Esophagus muscularis mucosa (tissue), 4 donors: ENCODE results near the gene ANTXRL. TPM values are rescaled to one million over a fixed set of nuclear protein-coding genes. Genes with fewer than 3 reads are reported as not detected.

Source experiments
- DNase-seq: peaks from one replicate; pipeline ENCODE4 v3.0.0-alpha.2; 2017; ENCODE audit errors: extremely low spot score
- H3K27ac ChIP-seq, 4 donors: fragments of 200-600 bp; sonication (generic); replicated peaks in 1 of 4; 1 replicate in 3 of 4; 2 replicates in 1 of 4; pipeline ENCODE4 v1.5.1; 2016 to 2019; ENCODE audit warnings: mild to moderate bottlenecking in 1 of 4
- H3K27me3 ChIP-seq, 4 donors: fragments of 200-600 bp; sonication (generic); one replicate each; pipeline versions ENCODE4 v1.5.1 to v1.6.0; 2016 to 2019
- H3K36me3 ChIP-seq, 4 donors: fragments of 200-600 bp; sonication (generic); one replicate each; pipeline ENCODE4 v1.5.1; 2016 to 2019
- H3K4me1 ChIP-seq, 4 donors: fragments of 200-600 bp; sonication (generic); one replicate each; pipeline ENCODE4 v1.5.1; 2016 to 2019
- H3K4me3 ChIP-seq, 4 donors: fragments of 200-600 bp; sonication (generic); 1 replicate in 2 of 4; 2 replicates in 2 of 4; pipeline ENCODE4 v1.5.1; 2016 to 2019; ENCODE audit warnings: mild to moderate bottlenecking in 4 of 4, moderate library complexity in 1 of 4
- H3K9me3 ChIP-seq, 4 donors: fragments of 200-600 bp; sonication (generic); 1 replicate in 3 of 4; 2 replicates in 1 of 4; pipeline ENCODE4 v1.5.1; 2016 to 2019
- CTCF ChIP-seq, 3 experiments: fragments of 200-600 bp in 2 of 3; fragments of 450-650 bp in 1 of 3; sonication (generic) in 2 of 3; IDR thresholded peaks; one replicate each; pipeline ENCODE4 v1.5.1; 2017 to 2019; ENCODE audit warnings: antibody characterized with exemption in 3 of 3, mild to moderate bottlenecking in 2 of 3, moderate library complexity in 1 of 3
- EP300 ChIP-seq: sonication (generic); formaldehyde crosslinking; IDR thresholded peaks from one replicate; pipeline ENCODE4 v1.6.1; 2017; ENCODE audit warnings: antibody characterized with exemption
- POLR2A ChIP-seq: fragments of 450-650 bp; IDR thresholded peaks from one replicate; pipeline ENCODE4 v1.6.1; 2017; ENCODE audit warnings: antibody characterized with exemption, moderate library complexity, mild to moderate bottlenecking, low read depth
- POLR2AphosphoS5 ChIP-seq, 2 donors: sonication (generic); formaldehyde crosslinking; IDR thresholded peaks; one replicate each; pipeline ENCODE4 v1.6.1; 2017; ENCODE audit warnings: antibody characterized with exemption in 2 of 2
- WGBS: methylation state at CpG from one replicate; pipeline ENCODE4 v1.1.5; 2018; 5-methylcytosine and 5-hydroxymethylcytosine counted together
- intact Hi-C: fragments of 100-400 bp; cut with DNase I; formaldehyde crosslinking; loops from one replicate; pipeline ENCODE4 v1.15.1; 2023
- total RNA-seq, 4 donors: library from RNA; depleted of rRNA; stranded (reverse); fragments of >200 nt; gene quantifications; one replicate each; pipeline versions ENCODE4 v1.1.0 to v1.2.1, GENCODE V29; 2016

Gene ANTXRL
- total RNA-seq, 4 donors from 2014 or later, result not detected

DNA sequence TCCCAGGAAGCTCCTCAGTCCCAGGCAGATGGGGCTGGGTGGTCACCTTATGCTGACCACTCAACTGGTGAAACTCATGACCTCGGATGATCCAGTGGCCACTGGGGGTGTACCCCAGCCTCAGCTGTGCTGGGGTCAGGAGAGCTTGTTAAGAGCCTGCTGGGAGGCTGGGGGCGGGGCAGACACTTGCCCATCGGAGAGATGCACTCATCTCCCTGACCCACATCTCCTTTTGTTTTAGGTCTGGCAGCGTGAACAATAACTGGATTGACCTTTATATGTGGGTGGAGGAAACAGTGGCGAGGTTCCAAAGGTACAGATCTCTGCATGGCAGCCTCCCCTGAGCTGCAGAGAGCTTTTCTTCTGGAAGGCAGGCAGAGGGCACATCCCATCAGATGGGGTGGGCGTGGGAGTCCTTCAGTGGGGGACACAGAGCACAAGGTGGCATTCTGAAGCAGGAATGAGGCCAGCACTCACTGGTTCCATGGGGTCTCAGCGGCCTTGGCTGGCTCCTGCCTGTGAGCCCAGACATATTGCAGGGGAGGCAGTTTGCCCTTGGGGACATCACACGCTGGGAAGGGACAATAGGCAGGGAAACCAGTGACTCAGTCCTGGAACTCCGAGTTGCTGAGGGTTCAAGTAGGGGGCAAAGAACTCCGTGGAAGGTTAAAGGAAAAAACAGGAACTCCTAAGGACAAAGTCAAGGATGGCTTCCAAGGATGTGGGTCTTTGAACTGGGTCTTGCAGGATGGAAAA is 5.2 kb downstream of the ANTXRL start:
- TF ChIP-seq POLR2A, result no peak
- no peak for TF ChIP-seq CTCF (IDR thresholded peaks at IDR 0.05)
- TF ChIP-seq POLR2AphosphoS5 (IDR thresholded peaks at IDR 0.05), result no peak
- TF ChIP-seq EP300, result no peak
- no peak overlapping the region for H3K4me3 ChIP-seq
- no peak for DNase-seq
- intact Hi-C loops, result no loop called here
- H3K9me3 ChIP-seq, result no peaks in the 10 kb centered on the region
- 61% methylated on average over 10 of the region's 10 CpGs for whole genome bisulfite sequencing
- H3K27ac ChIP-seq, result no peak overlapping the region
- H3K36me3 ChIP-seq, result no peaks in the 10 kb centered on the region
- peaks cover 0 to 10% (median 0%) of the 10 kb centered on the region in 4 donors for H3K4me1 ChIP-seq
- H3K27me3 ChIP-seq, result peaks cover 0 to 5% (median 0%) of the 10 kb centered on the region in 4 donors

GRCh38 chr10:46292573-46293023 is 5.8 kb downstream of the ANTXRL start:
- intact Hi-C loops, result no loop called here
- Histone ChIP-seq H3K36me3 (no peaks in the 10 kb centered on the region), H3K4me1 (peaks cover 0 to 10% (median 0%) of the 10 kb centered on the region in 4 donors), H3K9me3 (no peaks in the 10 kb centered on the region), H3K27ac (no peak overlapping the region), H3K4me3 (no peak overlapping the region), H3K27me3 (peaks cover 0 to 10% (median 0%) of the 10 kb centered on the region in 4 donors)
- DNase-seq, result no peak
- TF ChIP-seq POLR2A (no peak), EP300 (no peak), POLR2AphosphoS5 (IDR thresholded peaks at IDR 0.05) (no peak), CTCF (IDR thresholded peaks at IDR 0.05) (no peak)
- 61% methylated on average over 6 of the region's 6 CpGs for WGBS

DNA sequence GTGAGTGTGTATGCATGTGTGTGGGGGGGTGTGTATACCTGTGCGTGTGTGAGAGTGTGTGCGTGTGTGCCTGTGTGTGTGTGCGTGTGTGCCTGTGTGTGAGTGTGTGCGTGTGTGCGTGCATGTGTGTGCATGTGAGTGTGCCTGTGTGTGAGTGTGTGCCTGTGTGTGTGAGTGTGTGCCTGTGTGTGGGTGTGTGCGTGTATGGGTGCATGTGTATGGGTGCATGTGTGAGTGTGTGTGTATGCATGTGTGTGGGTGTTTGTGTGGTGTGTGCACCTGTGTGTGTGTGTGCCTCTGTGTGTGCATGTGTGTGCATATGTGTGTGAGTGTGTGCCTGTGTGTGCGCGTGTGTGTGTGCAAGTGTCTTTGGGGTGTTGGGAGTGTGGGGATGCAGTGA is 6.4 kb downstream of the ANTXRL start:
- H3K4me3 ChIP-seq, result no peak overlapping the region
- peaks cover 0 to 10% (median 0%) of the 10 kb centered on the region in 4 donors for H3K4me1 ChIP-seq
- H3K27ac ChIP-seq, result no peak overlapping the region
- H3K27me3 ChIP-seq, result peaks cover 0 to 12% (median 0%) of the 10 kb centered on the region in 4 donors
- no peak for DNase-seq
- no peaks in the 10 kb centered on the region for H3K36me3 ChIP-seq
- intact Hi-C loops, result no loop called here
- no peak for TF ChIP-seq POLR2A
- TF ChIP-seq POLR2AphosphoS5 (IDR thresholded peaks at IDR 0.05), result no peak
- no peak for TF ChIP-seq CTCF (IDR thresholded peaks at IDR 0.05)
- no peak for TF ChIP-seq EP300
- H3K9me3 ChIP-seq, result no peaks in the 10 kb centered on the region
- WGBS, result 87% methylated on average over 8 of the region's 8 CpGs

DNA sequence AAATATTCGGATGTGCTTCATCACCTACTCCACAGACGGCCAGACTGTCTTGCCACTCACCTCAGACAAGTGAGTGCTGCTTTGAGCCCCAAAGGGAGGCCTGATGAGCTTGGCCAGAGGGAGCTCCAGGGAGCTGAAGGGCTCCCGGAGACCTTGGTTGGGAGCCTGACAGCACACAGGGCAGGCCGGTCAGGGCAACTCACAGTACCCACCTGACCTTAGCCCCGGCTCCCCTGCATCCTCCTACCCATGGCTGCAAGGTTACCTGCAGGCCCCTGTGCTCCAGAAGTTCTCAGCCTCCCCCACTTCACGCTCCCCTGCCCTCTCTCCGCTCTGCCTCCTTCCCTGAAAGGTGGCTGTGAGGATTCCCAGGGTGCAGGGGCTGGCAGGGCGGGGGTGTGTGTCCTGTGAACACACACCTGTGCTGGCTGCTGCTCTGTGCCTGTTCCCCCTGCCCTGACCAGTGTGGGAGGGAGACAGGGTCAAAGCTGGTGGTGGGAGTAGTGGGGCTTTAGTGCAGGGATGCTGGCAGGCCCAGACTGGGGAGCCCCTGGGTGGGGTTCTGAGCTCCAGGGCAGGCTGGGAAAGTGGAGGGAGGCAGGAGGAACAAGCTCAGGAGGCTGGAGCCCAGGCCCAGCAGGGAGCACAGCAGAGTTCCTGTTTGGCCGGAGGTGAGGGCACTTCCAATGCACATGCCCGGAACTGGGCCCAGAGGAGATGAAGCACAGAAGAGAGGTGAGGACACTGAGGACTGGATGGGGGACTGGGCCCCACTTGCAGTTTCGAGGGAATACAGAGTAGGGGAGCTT is 7.2 kb downstream of the ANTXRL start:
- Histone ChIP-seq H3K27ac (no peak overlapping the region), H3K9me3 (no peaks in the 10 kb centered on the region), H3K36me3 (no peaks in the 10 kb centered on the region), H3K4me3 (no peak overlapping the region), H3K27me3 (peaks cover 0 to 12% (median 0%) of the 10 kb centered on the region in 4 donors), H3K4me1 (peaks cover 0 to 10% (median 0%) of the 10 kb centered on the region in 4 donors)
- TF ChIP-seq CTCF (IDR thresholded peaks at IDR 0.05), result no peak
- TF ChIP-seq EP300, result no peak
- TF ChIP-seq POLR2A, result no peak
- no peak for TF ChIP-seq POLR2AphosphoS5 (IDR thresholded peaks at IDR 0.05)
- intact Hi-C loops, result no loop called here
- DNase-seq, result no peak
- WGBS, result 86% methylated on average over 9 of the region's 11 CpGs
